GM12878 (cell line): Measurements from ENCODE around the gene CR2. TPM values are rescaled to one million over a fixed set of nuclear protein-coding genes. Genes with fewer than 3 reads are reported as not detected.
"Not testable (repeated sequence)": the region's sequence is repeated elsewhere in the genome, so short reads cannot be mapped to it uniquely, and the experiment has no call there.

Source experiments
- ATAC-seq: fragments of 200-7000 bp; cut with Tn5 transposase; 3 replicates; pipeline ENCODE4 v1.9.1; 2020; ENCODE audit warnings: mild to moderate bottlenecking, moderate library complexity
- BruUV-seq: library from RNA; stranded (reverse); fragments of 400-500 nt; replicated peaks from 2 replicates; lab custom pipeline; 2021; lab: Mats Ljungman, UMichigan
- CTCF ChIA-PET: fragments of 300-600 bp; sonication (Branson Sonifier 250); formaldehyde crosslinking; extraction: SDS; loops from one replicate; lab custom pipeline; 2021; ENCODE audit warnings: inconsistent platforms; lab: Yijun Ruan, JAX
- POLR2A ChIA-PET: fragments of 350-600 bp; formaldehyde crosslinking; extraction: SDS; loops from one replicate; lab custom pipeline; 2021; ENCODE audit warnings: inconsistent platforms; lab: Charles Lee
- RAD21 ChIA-PET: fragments of 300-600 bp; sonication (Branson Sonifier 250); formaldehyde crosslinking; loops from one replicate; lab custom pipeline; 2023; ENCODE audit warnings: antibody characterized with exemption; ENCODE audit not compliant: unreplicated experiment; lab: Charles Lee
- SMC1A ChIA-PET: fragments of 300-600 bp; sonication (Branson Sonifier 250); formaldehyde crosslinking; loops from one replicate; lab custom pipeline; 2023; ENCODE audit not compliant: unreplicated experiment, uncharacterized antibody; lab: Charles Lee
- DNase-seq: peaks from one replicate; pipeline ENCODE4 v3.0.0-alpha.2; 2011; ENCODE audit warnings: low read depth, low spot score
- FAIRE-seq: peaks from 3 replicates; lab custom pipeline; 2011; peaks lifted over from hg19 to GRCh38; lab: Jason Lieb, UNC
- H2AFZ ChIP-seq: 2 replicates; pipeline ENCODE4 v1.6.0; 2011; ENCODE audit warnings: low read depth, low read length, control low read depth; ENCODE audit not compliant: control insufficient read depth
- H3K27ac ChIP-seq: 2 replicates; pipeline ENCODE4 v1.5.1; 2011; ENCODE audit warnings: control low read depth; ENCODE audit not compliant: control insufficient read depth, insufficient read depth
- H3K27me3 ChIP-seq, 2 experiments: replicated peaks in 1 of 2; 2 replicates each; pipeline versions ENCODE4 v1.6.0 to v1.6.1; 2011; ENCODE audit warnings: low read length in 1 of 2; ENCODE audit not compliant: control insufficient read depth in 2 of 2, insufficient read depth in 2 of 2
- H3K36me3 ChIP-seq, 2 experiments: 2 replicates each; pipeline ENCODE4 v1.5.1; 2011; ENCODE audit warnings: low read length in 1 of 2; ENCODE audit not compliant: control insufficient read depth in 2 of 2, insufficient read depth in 2 of 2
- H3K4me1 ChIP-seq: 2 replicates; pipeline ENCODE4 v1.6.1; 2011; ENCODE audit warnings: mild to moderate bottlenecking, low read length, moderate library complexity, mixed read lengths; ENCODE audit not compliant: control insufficient read depth, insufficient read depth
- H3K4me2 ChIP-seq: 2 replicates; pipeline ENCODE4 v1.6.0; 2011; ENCODE audit warnings: control low read depth; ENCODE audit not compliant: control insufficient read depth, insufficient read depth
- H3K4me3 ChIP-seq: fragments of 200-600 bp; sonication (generic); 2 replicates; pipeline ENCODE4 v1.5.1; 2016
- H3K79me2 ChIP-seq: 2 replicates; pipeline ENCODE4 v1.6.0; 2011; ENCODE audit warnings: low read length; ENCODE audit not compliant: control insufficient read depth, insufficient read depth
- H3K9ac ChIP-seq: 2 replicates; pipeline ENCODE4 v1.8.0; 2011; ENCODE audit warnings: low read length, control low read depth, mixed read lengths; ENCODE audit not compliant: control insufficient read depth, insufficient read depth
- H3K9me3 ChIP-seq: replicated peaks from 3 replicates; pipeline ENCODE4 v1.5.1; 2011; ENCODE audit warnings: mild to moderate bottlenecking, low read length; ENCODE audit not compliant: control insufficient read depth, insufficient read depth
- H4K20me1 ChIP-seq: 2 replicates; pipeline ENCODE4 v1.6.0; 2011; ENCODE audit not compliant: control insufficient read depth, insufficient read depth
- BMI1 ChIP-seq: fragments of 450-650 bp; IDR thresholded peaks from 2 replicates; pipeline ENCODE4 v1.6.1; 2016; ENCODE audit warnings: mild to moderate bottlenecking, moderate library complexity, borderline replicate concordance
- MYC ChIP-seq: IDR thresholded peaks from 2 replicates; pipeline ENCODE4 v1.6.1; 2011; ENCODE audit warnings: mild to moderate bottlenecking, low read length, moderate library complexity, inconsistent platforms; ENCODE audit not compliant: insufficient read depth, insufficient replicate concordance, insufficient read length, severe bottlenecking
- WGBS: methylation state at CpG from one replicate; pipeline ENCODE4 v1.1.6; 2016; ENCODE audit warnings: low lambda C conversion rate; ENCODE audit not compliant: insufficient replicate concordance, insufficient coverage; ENCODE audit errors: missing lambda C conversion rate; 5-methylcytosine and 5-hydroxymethylcytosine counted together
- in situ Hi-C: fragments of 300-500 bp; cut with MboI; formaldehyde crosslinking; loops from 9 replicates; pipeline ENCODE4 v1.14.3; 2018; ENCODE audit warnings: mixed read lengths
- intact Hi-C: fragments of 100-400 bp; cut with micrococcal nuclease; formaldehyde crosslinking; loops from one replicate; pipeline ENCODE4 v1.14.2; 2022; ENCODE audit not compliant: unreplicated experiment
- polyA plus RNA-seq, 11 experiments: library from polyadenylated mRNA; depleted of rRNA in 4 of 11; unstranded in 6 of 11; stranded (reverse) in 5 of 11; fragments of >200 nt; fragmentation: Nextera tagmentation in 4 of 11; fragmentation: Illumina TruSeq in 1 of 11; extraction: Ambion mirVana in 4 of 11; extraction: Trizol in 1 of 11; gene quantifications; 1 replicate in 1 of 11; 2 replicates in 10 of 11; pipeline versions ENCODE4 v1.2.1 to v1.2.3, GENCODE V29; 2011 to 2016; ENCODE audit warnings: inconsistent platforms in 2 of 11, missing spikeins in 2 of 11, low read depth in 1 of 11
- total RNA-seq, 4 experiments: library from RNA; depleted of rRNA in 3 of 4; stranded (reverse); fragments of >200 nt in 3 of 4; fragmentation: Illumina TruSeq in 1 of 4; extraction: Trizol in 1 of 4; gene quantifications; 2 replicates each; pipeline versions ENCODE4 v1.2.1 to v1.2.3, GENCODE V29; 2013 to 2021
- TF ChIP-seq, protein P1 (sequence below): IDR thresholded peaks from 2 replicates; pipeline ENCODE4 v1.6.1; 2012; ENCODE audit warnings: low read depth, low read length, improper control_type of control experiment
- TF ChIP-seq, protein P2 (sequence below): IDR thresholded peaks from 2 replicates; pipeline ENCODE4 v1.6.1; 2011; ENCODE audit warnings: borderline replicate concordance, low read depth, mild to moderate bottlenecking, moderate library complexity, mixed read lengths, low read length; ENCODE audit not compliant: insufficient read depth; ENCODE audit errors: extremely low read length
- TF ChIP-seq, protein P3 (sequence below): fragments of 450-650 bp; IDR thresholded peaks from 2 replicates; pipeline ENCODE4 v1.6.1; 2017; ENCODE audit warnings: borderline replicate concordance

CR2 gene
- total and polyA plus RNA-seq, 10 of the 15 experiments (the other 5 are each of a cell fraction or from before 2014, with no cell fraction given): 2.2 to 72.8 (median 50.6) TPM

DNA sequence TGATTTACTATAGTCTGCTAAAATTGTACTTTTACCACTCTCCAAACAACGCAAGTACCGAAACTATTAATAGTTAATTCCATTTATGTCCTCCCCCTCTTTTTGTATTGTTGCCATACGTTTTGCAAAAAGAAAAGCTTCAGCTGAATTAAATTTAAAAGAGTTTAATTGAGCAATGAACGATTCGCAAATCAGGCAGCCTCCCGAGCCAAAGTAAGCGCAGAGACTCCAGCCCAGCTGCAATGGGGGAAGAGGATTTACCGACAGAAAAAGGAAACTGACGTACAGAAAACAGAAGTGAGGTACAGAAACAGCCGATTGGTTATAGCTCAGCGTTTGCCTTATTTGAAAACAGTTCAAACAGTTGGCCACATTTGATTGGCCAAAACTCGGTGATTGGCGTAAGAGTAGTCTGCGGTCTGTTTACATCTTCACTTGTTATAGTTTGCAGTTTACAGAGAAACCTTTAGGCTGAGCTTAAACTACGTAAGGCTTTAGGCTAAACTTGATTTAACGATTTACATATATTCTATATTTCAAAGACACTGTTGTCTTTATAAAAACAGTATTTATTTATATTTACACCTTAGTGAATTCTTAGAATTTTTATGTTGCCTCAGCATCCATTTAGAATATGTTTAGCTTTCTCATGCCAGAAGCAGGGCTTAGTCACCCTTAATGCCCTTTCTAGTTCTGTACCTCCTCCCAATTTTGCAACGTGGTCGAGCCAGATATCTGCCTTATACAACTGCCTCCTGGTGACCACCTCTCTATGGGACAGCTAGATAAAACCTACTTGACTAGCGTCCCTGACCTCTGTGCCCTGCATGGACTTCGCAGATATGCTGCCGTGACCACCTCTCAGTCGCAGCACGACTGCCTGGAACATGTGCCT lies 65.6 kb downstream of the CR2 start:
- no peak overlapping the region for H3K4me2 ChIP-seq
- H3K36me3 ChIP-seq: no peaks in the 10 kb centered on the region
- in situ Hi-C loops (no loop called here), intact Hi-C loops (no loop called here)
- H3K79me2 ChIP-seq: no peaks in the 10 kb centered on the region
- H3K4me3 ChIP-seq: no peak overlapping the region
- CTCF ChIA-PET: interaction anchor here (0.6 to 2.5 kb wide), 2 partner anchors 436 to 839 kb away, joined by 3 to 12 read pairs; no protein-coding TSS in a partner anchor
- FAIRE-seq (no peak), ATAC-seq (no peak)
- H3K4me1 ChIP-seq: no peaks in the 10 kb centered on the region
- no peaks in the 10 kb centered on the region for H3K27me3 ChIP-seq
- no peaks in the 10 kb centered on the region for H3K9me3 ChIP-seq
- H2AFZ ChIP-seq: no peak overlapping the region
- H3K27ac ChIP-seq: no peak overlapping the region
- TF ChIP-seq, protein P1, sequence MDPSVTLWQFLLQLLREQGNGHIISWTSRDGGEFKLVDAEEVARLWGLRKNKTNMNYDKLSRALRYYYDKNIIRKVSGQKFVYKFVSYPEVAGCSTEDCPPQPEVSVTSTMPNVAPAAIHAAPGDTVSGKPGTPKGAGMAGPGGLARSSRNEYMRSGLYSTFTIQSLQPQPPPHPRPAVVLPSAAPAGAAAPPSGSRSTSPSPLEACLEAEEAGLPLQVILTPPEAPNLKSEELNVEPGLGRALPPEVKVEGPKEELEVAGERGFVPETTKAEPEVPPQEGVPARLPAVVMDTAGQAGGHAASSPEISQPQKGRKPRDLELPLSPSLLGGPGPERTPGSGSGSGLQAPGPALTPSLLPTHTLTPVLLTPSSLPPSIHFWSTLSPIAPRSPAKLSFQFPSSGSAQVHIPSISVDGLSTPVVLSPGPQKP: no peak
- TF ChIP-seq BMI1 (no peak), MYC (no peak)
- TF ChIP-seq, protein P2, sequence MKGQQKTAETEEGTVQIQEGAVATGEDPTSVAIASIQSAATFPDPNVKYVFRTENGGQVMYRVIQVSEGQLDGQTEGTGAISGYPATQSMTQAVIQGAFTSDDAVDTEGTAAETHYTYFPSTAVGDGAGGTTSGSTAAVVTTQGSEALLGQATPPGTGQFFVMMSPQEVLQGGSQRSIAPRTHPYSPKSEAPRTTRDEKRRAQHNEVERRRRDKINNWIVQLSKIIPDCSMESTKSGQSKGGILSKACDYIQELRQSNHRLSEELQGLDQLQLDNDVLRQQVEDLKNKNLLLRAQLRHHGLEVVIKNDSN: no peak
- TF ChIP-seq, protein P3, sequence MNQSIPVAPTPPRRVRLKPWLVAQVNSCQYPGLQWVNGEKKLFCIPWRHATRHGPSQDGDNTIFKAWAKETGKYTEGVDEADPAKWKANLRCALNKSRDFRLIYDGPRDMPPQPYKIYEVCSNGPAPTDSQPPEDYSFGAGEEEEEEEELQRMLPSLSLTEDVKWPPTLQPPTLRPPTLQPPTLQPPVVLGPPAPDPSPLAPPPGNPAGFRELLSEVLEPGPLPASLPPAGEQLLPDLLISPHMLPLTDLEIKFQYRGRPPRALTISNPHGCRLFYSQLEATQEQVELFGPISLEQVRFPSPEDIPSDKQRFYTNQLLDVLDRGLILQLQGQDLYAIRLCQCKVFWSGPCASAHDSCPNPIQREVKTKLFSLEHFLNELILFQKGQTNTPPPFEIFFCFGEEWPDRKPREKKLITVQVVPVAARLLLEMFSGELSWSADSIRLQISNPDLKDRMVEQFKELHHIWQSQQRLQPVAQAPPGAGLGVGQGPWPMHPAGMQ: no peak
- TF ChIP-seq, all 136 proteins: peak for 0
- Histone ChIP-seq H3K9ac (no peak overlapping the region), H4K20me1 (no peaks in the 10 kb centered on the region)
- WGBS: 88% methylated on average over 23 of the region's 23 CpGs
- RAD21 ChIA-PET: interaction anchor here (1.2 kb wide), 1 partner anchor 18 kb away, joined by 3 read pairs; no protein-coding TSS in a partner anchor
- no peak for DNase-seq
- SMC1A ChIA-PET: interaction anchor here (0.6 to 1.7 kb wide), 4 partner anchors 20 to 486 kb away, joined by 3 to 7 read pairs (median 4); no protein-coding TSS in a partner anchor
- POLR2A ChIA-PET: no interaction called here
- no TSS peak for BruUV-seq

DNA sequence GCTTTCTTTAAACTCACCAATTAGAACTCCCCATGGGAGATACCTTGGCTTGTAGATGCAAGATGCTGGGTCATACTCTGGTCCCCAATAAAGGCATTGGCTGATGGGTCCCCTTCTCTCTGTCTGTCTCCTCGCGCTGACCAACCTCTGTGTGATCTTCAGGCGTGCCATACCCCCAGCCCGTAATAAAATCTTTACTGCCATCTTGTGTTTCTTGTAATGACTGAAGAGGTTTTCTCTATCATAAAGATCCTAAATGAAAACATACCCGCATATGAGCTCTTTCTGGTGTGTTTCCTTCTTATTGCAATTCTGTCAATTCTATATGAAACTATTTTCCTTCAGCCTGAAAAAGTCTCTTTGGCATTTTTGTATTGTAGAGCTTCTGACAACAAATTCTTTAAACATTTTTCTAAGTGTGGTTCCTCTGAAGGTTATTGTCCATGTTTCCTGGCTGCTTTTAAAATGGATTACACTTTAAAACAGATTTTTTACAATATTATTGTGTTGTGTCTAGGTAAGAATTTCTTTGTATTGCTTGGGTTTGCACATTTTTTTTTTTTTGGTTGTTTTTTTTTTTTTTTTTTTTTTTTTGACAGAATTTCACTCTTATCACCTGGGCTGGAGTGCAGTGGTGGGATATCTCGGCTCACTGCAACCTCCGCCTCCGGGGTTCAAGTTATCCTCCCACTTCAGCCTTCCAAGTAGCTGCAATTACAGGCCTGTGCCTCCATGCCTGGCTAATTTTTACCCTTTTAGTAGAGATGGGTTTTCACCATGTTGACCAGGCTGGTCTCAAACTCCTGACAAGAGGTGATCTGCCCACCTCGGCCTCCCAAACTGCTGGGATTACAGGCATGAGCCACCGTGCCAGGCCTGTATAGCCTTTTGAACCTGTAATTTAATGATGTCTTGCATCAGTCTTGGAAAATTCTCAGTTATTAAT lies 66.5 kb downstream of the CR2 start:
- H3K79me2 ChIP-seq, H3K27ac ChIP-seq, intact Hi-C loops, H2AFZ ChIP-seq, in situ Hi-C loops, FAIRE-seq, H3K4me2 ChIP-seq, H3K27me3 ChIP-seq, H3K9me3 ChIP-seq, ATAC-seq, RAD21 ChIA-PET, POLR2A ChIA-PET, H3K4me1 ChIP-seq, H4K20me1 ChIP-seq, H3K9ac ChIP-seq, H3K36me3 ChIP-seq, H3K4me3 ChIP-seq, BruUV-seq, DNase-seq: not testable (repeated sequence)
- 86% methylated on average over 10 of the region's 10 CpGs for WGBS
- SMC1A ChIA-PET: interaction anchor here (0.5 to 1.7 kb wide), 5 partner anchors 26 to 437 kb away, joined by 3 to 4 read pairs (median 3); no protein-coding TSS in a partner anchor
- CTCF ChIA-PET: interaction anchor here (0.6 kb wide), 1 partner anchor 840 kb away, joined by 3 read pairs; no protein-coding TSS in a partner anchor
